ENCODE data around the gene LAMB3.

The LAMB3 gene

GRCh38 chr1:209670441-209671082, 18.3 kb upstream of the LAMB3 start:
- Histone ChIP-seq H3K23ac (ENCODE audit: low read length) (no peak overlapping the region), H3K4me3 (ENCODE audit: low read depth, low read length) (no peak overlapping the region), H2AFZ (ENCODE audit: insufficient read depth, low read length, poor library complexity) (no peak overlapping the region), H4K12ac (ENCODE audit: low read depth, low read length) (no peak overlapping the region), H2BK120ac (ENCODE audit: insufficient read depth, low read length, poor library complexity) (no peak overlapping the region), H3K27me3 (ENCODE audit: insufficient read depth, low read length) (peaks cover 15% of the 10 kb centered on the region), H3K4ac (ENCODE audit: low read depth, low read length) (no peak overlapping the region), H3K79me2 (ENCODE audit: control insufficient read depth, insufficient read depth, low read length, poor library complexity) (peaks cover 1% of the 10 kb centered on the region), H2AK5ac (ENCODE audit: low read length) (no peak overlapping the region), H3K9ac (ENCODE audit: low read length) (no peak overlapping the region), H3K18ac (ENCODE audit: low read length) (no peak overlapping the region), H2BK5ac (ENCODE audit: low read depth, low read length, poor library complexity) (no peak overlapping the region), H3K27ac (ENCODE audit: low read depth, low read length) (no peak overlapping the region), H3K79me1 (ENCODE audit: low read length) (no peaks in the 10 kb centered on the region), H4K8ac (ENCODE audit: low read depth, low read length) (no peak overlapping the region), H3K14ac (ENCODE audit: low read length) (no peak overlapping the region), H3K4me1 (ENCODE audit: control insufficient read depth in 1 of 2, insufficient read depth in 2 of 2, low read length in 2 of 2) (peaks cover 7 to 11% of the 10 kb centered on the region in 2 experiments), H3K4me2 (ENCODE audit: low read length) (no peak overlapping the region), H2BK12ac (ENCODE audit: low read length) (no peak overlapping the region), H3K36me3 (ENCODE audit: control insufficient read depth in 1 of 2, insufficient read depth in 2 of 2, low read length in 2 of 2) (no peaks in the 10 kb centered on the region), H4K91ac (ENCODE audit: low read depth, low read length) (no peak overlapping the region), H3K9me3 (ENCODE audit: insufficient read depth, low read depth, low read length) (no peaks in the 10 kb centered on the region)
- DNase-seq = no peak
- WGBS (ENCODE audit: extremely low coverage, insufficient coverage, insufficient read length) = no CpG with 5 or more reads among the region's 1 CpG

- Histone ChIP-seq H4K91ac (ENCODE audit: low read depth, low read length) (no peak overlapping the region), H3K36me3 (ENCODE audit: control insufficient read depth in 1 of 2, insufficient read depth in 2 of 2, low read length in 2 of 2) (no peaks in the 10 kb centered on the region), H3K27me3 (ENCODE audit: insufficient read depth, low read length) (no peaks in the 10 kb centered on the region), H2BK5ac (ENCODE audit: low read depth, low read length, poor library complexity) (no peak overlapping the region), H3K79me1 (ENCODE audit: low read length) (no peaks in the 10 kb centered on the region), H3K79me2 (ENCODE audit: control insufficient read depth, insufficient read depth, low read length, poor library complexity) (no peaks in the 10 kb centered on the region), H3K23ac (ENCODE audit: low read length) (no peak overlapping the region), H3K9ac (ENCODE audit: low read length) (no peak overlapping the region), H3K4me2 (ENCODE audit: low read length) (no peak overlapping the region), H3K4ac (ENCODE audit: low read depth, low read length) (no peak overlapping the region), H2BK12ac (ENCODE audit: low read length) (no peak overlapping the region), H3K18ac (ENCODE audit: low read length) (no peak overlapping the region), H2BK120ac (ENCODE audit: insufficient read depth, low read length, poor library complexity) (no peak overlapping the region), H4K8ac (ENCODE audit: low read depth, low read length) (no peak overlapping the region), H2AK5ac (ENCODE audit: low read length) (no peak overlapping the region), H3K14ac (ENCODE audit: low read length) (no peak overlapping the region), H3K4me1 (ENCODE audit: control insufficient read depth in 1 of 2, insufficient read depth in 2 of 2, low read length in 2 of 2) (no peaks in the 10 kb centered on the region), H2AFZ (ENCODE audit: insufficient read depth, low read length, poor library complexity) (no peak overlapping the region), H3K27ac (ENCODE audit: low read depth, low read length) (no peak overlapping the region), H4K12ac (ENCODE audit: low read depth, low read length) (no peak overlapping the region), H3K9me3 (ENCODE audit: insufficient read depth, low read depth, low read length) (no peaks in the 10 kb centered on the region), H3K4me3 (ENCODE audit: low read depth, low read length) (no peak overlapping the region)
- no CpG with 5 or more reads among the region's 4 CpGs for WGBS (ENCODE audit: extremely low coverage, insufficient coverage, insufficient read length)
- DNase-seq = no peak
Measured at GRCh38 chr1:209667708-209668107, 15.5 kb upstream of the LAMB3 start.

GRCh38 chr1:209667103-209667502, 14.9 kb upstream of the LAMB3 start:
- Histone ChIP-seq H3K79me2 (ENCODE audit: control insufficient read depth, insufficient read depth, low read length, poor library complexity) (no peaks in the 10 kb centered on the region), H3K36me3 (ENCODE audit: control insufficient read depth in 1 of 2, insufficient read depth in 2 of 2, low read length in 2 of 2) (no peaks in the 10 kb centered on the region), H3K14ac (ENCODE audit: low read length) (no peak overlapping the region), H2BK120ac (ENCODE audit: insufficient read depth, low read length, poor library complexity) (no peak overlapping the region), H3K4me3 (ENCODE audit: low read depth, low read length) (no peak overlapping the region), H2AK5ac (ENCODE audit: low read length) (no peak overlapping the region), H4K8ac (ENCODE audit: low read depth, low read length) (no peak overlapping the region), H3K4ac (ENCODE audit: low read depth, low read length) (no peak overlapping the region), H3K9ac (ENCODE audit: low read length) (no peak overlapping the region), H4K12ac (ENCODE audit: low read depth, low read length) (no peak overlapping the region), H3K23ac (ENCODE audit: low read length) (no peak overlapping the region), H3K4me2 (ENCODE audit: low read length) (no peak overlapping the region), H2BK12ac (ENCODE audit: low read length) (no peak overlapping the region), H2BK5ac (ENCODE audit: low read depth, low read length, poor library complexity) (no peak overlapping the region), H3K9me3 (ENCODE audit: insufficient read depth, low read depth, low read length) (no peaks in the 10 kb centered on the region), H3K27ac (ENCODE audit: low read depth, low read length) (no peak overlapping the region), H3K4me1 (ENCODE audit: control insufficient read depth in 1 of 2, insufficient read depth in 2 of 2, low read length in 2 of 2) (no peaks in the 10 kb centered on the region), H2AFZ (ENCODE audit: insufficient read depth, low read length, poor library complexity) (no peak overlapping the region), H3K27me3 (ENCODE audit: insufficient read depth, low read length) (no peaks in the 10 kb centered on the region), H3K18ac (ENCODE audit: low read length) (no peak overlapping the region), H3K79me1 (ENCODE audit: low read length) (no peaks in the 10 kb centered on the region), H4K91ac (ENCODE audit: low read depth, low read length) (no peak overlapping the region)
- DNase-seq = no peak
- WGBS (ENCODE audit: extremely low coverage, insufficient coverage, insufficient read length) = no CpG with 5 or more reads among the region's 1 CpG

- no peak overlapping the region for H3K4ac ChIP-seq (ENCODE audit: low read depth, low read length)
- no peak overlapping the region for H4K12ac ChIP-seq (ENCODE audit: low read depth, low read length)
- H3K9ac ChIP-seq (ENCODE audit: low read length) = no peak overlapping the region
- no peaks in the 10 kb centered on the region for H3K27me3 ChIP-seq (ENCODE audit: insufficient read depth, low read length)
- H3K14ac ChIP-seq (ENCODE audit: low read length) = no peak overlapping the region
- no peak for DNase-seq
- H2BK12ac ChIP-seq (ENCODE audit: low read length) = no peak overlapping the region
- H4K91ac ChIP-seq (ENCODE audit: low read depth, low read length) = no peak overlapping the region
- no CpG with 5 or more reads among the region's 3 CpGs for WGBS (ENCODE audit: extremely low coverage, insufficient coverage, insufficient read length)
- no peak overlapping the region for H4K8ac ChIP-seq (ENCODE audit: low read depth, low read length)
- H2BK5ac ChIP-seq (ENCODE audit: low read depth, low read length, poor library complexity) = no peak overlapping the region
- no peaks in the 10 kb centered on the region for H3K9me3 ChIP-seq (ENCODE audit: insufficient read depth, low read depth, low read length)
- no peak overlapping the region for H3K4me3 ChIP-seq (ENCODE audit: low read depth, low read length)
- no peak overlapping the region for H2BK120ac ChIP-seq (ENCODE audit: insufficient read depth, low read length, poor library complexity)
- no peak overlapping the region for H3K4me2 ChIP-seq (ENCODE audit: low read length)
- H3K23ac ChIP-seq (ENCODE audit: low read length) = no peak overlapping the region
- no peak overlapping the region for H3K27ac ChIP-seq (ENCODE audit: low read depth, low read length)
- no peak overlapping the region for H2AFZ ChIP-seq (ENCODE audit: insufficient read depth, low read length, poor library complexity)
- H3K4me1 ChIP-seq (ENCODE audit: control insufficient read depth in 1 of 2, insufficient read depth in 2 of 2, low read length in 2 of 2) = no peaks in the 10 kb centered on the region
- no peaks in the 10 kb centered on the region for H3K79me1 ChIP-seq (ENCODE audit: low read length)
- no peak overlapping the region for H3K18ac ChIP-seq (ENCODE audit: low read length)
- no peaks in the 10 kb centered on the region for H3K79me2 ChIP-seq (ENCODE audit: control insufficient read depth, insufficient read depth, low read length, poor library complexity)
- no peak overlapping the region for H2AK5ac ChIP-seq (ENCODE audit: low read length)
- no peaks in the 10 kb centered on the region for H3K36me3 ChIP-seq (ENCODE audit: control insufficient read depth in 1 of 2, insufficient read depth in 2 of 2, low read length in 2 of 2)
Measured at GRCh38 chr1:209662879-209663327, 10.7 kb upstream of the LAMB3 start.
